Measurements from ENCODE around the gene CCND3.

DNA sequence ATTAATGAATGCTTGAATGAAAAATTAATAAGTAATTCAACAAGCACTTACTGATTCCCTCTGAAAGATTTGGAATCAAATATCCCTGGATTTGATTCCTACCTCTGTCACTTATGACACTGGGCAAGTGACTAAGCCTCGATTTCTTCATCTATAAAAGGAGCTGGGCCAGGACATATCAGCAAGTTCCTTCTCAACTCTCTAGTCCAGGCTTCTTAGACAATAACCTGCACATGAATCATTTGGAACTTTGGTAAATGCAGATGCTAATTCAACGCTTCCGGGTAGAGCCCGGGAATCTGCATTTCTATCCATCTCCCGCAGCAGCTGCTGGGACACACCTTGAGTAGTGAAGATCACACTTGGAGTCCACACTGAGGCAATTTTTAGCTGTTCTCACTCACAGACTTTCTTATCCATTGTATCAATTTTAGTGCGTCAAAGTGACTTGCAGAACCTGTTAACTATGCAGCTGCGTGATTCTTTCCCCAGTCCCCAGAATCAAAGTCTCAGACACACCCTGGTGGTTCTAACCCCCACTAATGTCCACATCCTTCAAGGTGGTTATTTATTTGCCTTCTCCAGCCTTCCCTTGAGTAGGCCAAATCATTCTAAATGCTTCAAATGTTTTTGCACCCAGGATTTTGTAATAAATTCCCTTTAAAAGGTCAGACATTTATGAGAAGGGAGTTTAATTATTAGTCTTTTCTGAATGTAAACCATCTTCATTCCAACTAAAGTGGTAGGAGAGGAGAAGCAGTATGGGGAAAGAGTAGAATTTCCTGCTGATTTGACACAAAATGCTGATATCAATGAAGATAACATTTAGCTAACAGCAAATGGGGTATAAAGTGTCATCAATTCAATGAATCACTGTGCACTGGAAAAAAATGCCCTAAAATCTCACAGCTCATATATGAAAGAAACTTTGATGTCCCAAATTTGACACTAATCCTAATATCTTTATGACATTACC lies 26.0 kb upstream of the CCND3 start:
- TF ChIP-seq EZH2 (IDR thresholded peaks at IDR 0.05; ENCODE audit: insufficient read depth, poor library complexity, severe bottlenecking): no peak
- no peak for TF ChIP-seq EZH2phosphoT487 (IDR thresholded peaks at IDR 0.05; ENCODE audit: insufficient read depth, low read depth)

All from GM23248 (cell line).